ENCODE data around the gene DNPH1. TPM values are rescaled to one million over a fixed set of nuclear protein-coding genes. Genes with fewer than 3 reads are reported as not detected.

DNPH1 gene
- 100 to 1,000 TPM in 2 of 3 donors, 10 to 100 TPM in 1; 95.0 to 136 (median 107) TPM for polyA plus RNA-seq

GRCh38 chr6:43228951-43229802 lies at the start of gene DNPH1:
TSS of gene DNPH1 (minus strand) at chr6:43229481. CDS start at chr6:43229456, 25 bp downstream.
- H3K27ac ChIP-seq (ENCODE audit: low read depth, low read length) = no peak within 1 kb of the TSS
- WGBS, 3 donors = 1 to 2% (median 2%) methylated on average over 62 to 82 of the region's 82 CpGs

- WGBS, 3 donors = 55 to 75% (median 57%) methylated on average over 4 of the region's 4 CpGs
- no peak overlapping the region for H3K27ac ChIP-seq (ENCODE audit: low read depth, low read length)
These were observed 49.3 kb upstream of the DNPH1 start for GRCh38 chr6:43278524-43279078.

- H3K27ac ChIP-seq (ENCODE audit: low read depth, low read length) = no peak overlapping the region
- 72 to 86% (median 82%) methylated on average over 13 of the region's 13 CpGs for WGBS, 3 donors
These were observed 48.6 kb upstream of the DNPH1 start for GRCh38 chr6:43277643-43278523.

- no peak overlapping the region for H3K27ac ChIP-seq (ENCODE audit: low read depth, low read length)
- WGBS, 3 donors = 77 to 89% (median 87%) methylated on average over 6 of the region's 6 CpGs
These were observed 48.0 kb upstream of the DNPH1 start for GRCh38 chr6:43277306-43277642.

- H3K27ac ChIP-seq (ENCODE audit: low read depth, low read length) = no peak overlapping the region
- 83 to 88% (median 87%) methylated on average over 11 of the region's 11 CpGs for WGBS, 3 donors
These were observed 47.5 kb upstream of the DNPH1 start for GRCh38 chr6:43276577-43277305.

- 18 to 39% (median 21%) methylated on average over 64 of the region's 64 CpGs for WGBS, 3 donors
- no peak overlapping the region for H3K27ac ChIP-seq (ENCODE audit: low read depth, low read length)
These were observed 46.7 kb upstream of the DNPH1 start for GRCh38 chr6:43275801-43276576.

GRCh38 chr6:43274916-43275597 lies 45.8 kb upstream of the DNPH1 start:
- 4 to 5% (median 4%) methylated on average over 56 to 65 of the region's 65 CpGs for WGBS, 3 donors
- H3K27ac ChIP-seq (ENCODE audit: low read depth, low read length) = no peak overlapping the region

- no peak overlapping the region for H3K27ac ChIP-seq (ENCODE audit: low read depth, low read length)
- 71 to 82% (median 77%) methylated on average over 10 of the region's 10 CpGs for WGBS, 3 donors
These were observed 45.0 kb upstream of the DNPH1 start for GRCh38 chr6:43274127-43274915.

GRCh38 chr6:43273707-43274106 lies 44.4 kb upstream of the DNPH1 start:
- H3K27ac ChIP-seq (ENCODE audit: low read depth, low read length) = no peak overlapping the region
- WGBS, 3 donors = 60 to 68% (median 64%) methylated on average over 2 of the region's 2 CpGs

GRCh38 chr6:43271944-43272343 lies 42.7 kb upstream of the DNPH1 start:
- no peak overlapping the region for H3K27ac ChIP-seq (ENCODE audit: low read depth, low read length)

- WGBS, 3 donors = 85 to 91% (median 88%) methylated on average over 8 of the region's 8 CpGs
- H3K27ac ChIP-seq (ENCODE audit: low read depth, low read length) = no peak overlapping the region
These were observed 42.0 kb upstream of the DNPH1 start for GRCh38 chr6:43271103-43271815.

GRCh38 chr6:43269273-43270007 lies 40.2 kb upstream of the DNPH1 start:
- no peak overlapping the region for H3K27ac ChIP-seq (ENCODE audit: low read depth, low read length)
- WGBS, 3 donors = 5 to 6% (median 6%) methylated on average over 38 to 44 of the region's 44 CpGs

- H3K27ac ChIP-seq (ENCODE audit: low read depth, low read length) = no peak overlapping the region
- 60 to 76% (median 70%) methylated on average over 10 of the region's 10 CpGs for WGBS, 3 donors
These were observed 39.5 kb upstream of the DNPH1 start for GRCh38 chr6:43268782-43269272.

GRCh38 chr6:43268355-43268700 lies 39.0 kb upstream of the DNPH1 start:
- 50 to 73% (median 51%) methylated on average over 3 of the region's 3 CpGs for WGBS, 3 donors
- no peak overlapping the region for H3K27ac ChIP-seq (ENCODE audit: low read depth, low read length)

- H3K27ac ChIP-seq (ENCODE audit: low read depth, low read length) = no peak overlapping the region
- 39 to 84% (median 77%) methylated on average over 7 of the region's 7 CpGs for WGBS, 3 donors
These were observed 38.5 kb upstream of the DNPH1 start for GRCh38 chr6:43267619-43268354.

Data from adipose tissue (tissue), 3 donors.